ENCODE data around the gene DYSF.
"Not testable (repeated sequence)": the region's sequence is repeated elsewhere in the genome, so short reads cannot be mapped to it uniquely, and the experiment has no call there.

The DYSF gene

GRCh38 chr2:71453404-71454220 is at the start of gene DYSF:
Gene DYSF, plus strand, starts transcription at chr2:71453561.
- in situ Hi-C loops (cut with HindIII; ENCODE audit: low sequenced_read_pairs), result loop anchor here (5.0 kb wide), 1 partner anchor 39 kb away; no protein-coding TSS in a partner anchor

- in situ Hi-C loops (cut with HindIII; ENCODE audit: low sequenced_read_pairs), result no loop called here
Observed at GRCh38 chr2:71409611-71410010, 43.8 kb upstream of the DYSF start.

DNA sequence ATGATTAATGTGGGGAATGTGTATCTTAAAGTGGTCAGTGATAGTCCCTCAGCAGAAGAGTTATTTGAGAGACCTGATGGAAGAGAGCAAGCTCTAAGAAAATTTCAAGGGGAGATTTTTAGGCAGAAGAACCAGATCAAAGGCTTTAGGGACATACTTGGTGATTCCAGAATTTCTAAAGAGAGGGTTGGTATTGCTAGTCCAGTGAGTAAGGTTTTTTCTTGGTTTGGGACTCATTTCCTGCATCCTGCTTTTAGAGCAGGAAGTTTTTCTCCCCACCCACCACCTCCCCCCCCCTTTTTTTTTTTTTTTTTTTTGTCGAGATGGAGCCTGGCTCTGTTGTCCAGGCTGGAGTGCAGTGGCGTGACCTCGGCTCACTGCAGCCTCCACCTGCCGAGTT is 42.7 kb upstream of the DYSF start:
- in situ Hi-C loops (cut with HindIII; ENCODE audit: low sequenced_read_pairs), result no loop called here

DNA sequence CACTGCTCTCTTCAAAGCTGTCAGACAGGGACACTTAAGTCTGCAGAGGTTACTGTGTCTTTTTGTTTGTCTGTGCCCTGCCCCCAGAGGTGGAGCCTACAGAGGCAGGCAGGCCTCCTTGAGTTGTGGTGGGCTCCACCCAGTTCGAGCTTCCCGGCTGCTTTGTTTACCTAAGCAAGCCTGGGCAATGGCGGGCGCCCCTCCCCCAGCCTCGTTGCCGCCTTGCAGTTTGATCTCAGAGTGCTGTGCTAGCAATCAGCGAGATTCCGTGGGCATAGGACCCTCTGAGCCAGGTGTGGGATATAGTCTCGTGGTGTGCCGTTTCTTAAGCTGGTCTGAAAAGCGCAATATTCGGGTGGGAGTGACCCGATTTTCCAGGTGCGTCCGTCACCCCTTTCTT is 36.5 kb upstream of the DYSF start:
- in situ Hi-C loops (cut with HindIII; ENCODE audit: low sequenced_read_pairs), result not testable (repeated sequence)

DNA sequence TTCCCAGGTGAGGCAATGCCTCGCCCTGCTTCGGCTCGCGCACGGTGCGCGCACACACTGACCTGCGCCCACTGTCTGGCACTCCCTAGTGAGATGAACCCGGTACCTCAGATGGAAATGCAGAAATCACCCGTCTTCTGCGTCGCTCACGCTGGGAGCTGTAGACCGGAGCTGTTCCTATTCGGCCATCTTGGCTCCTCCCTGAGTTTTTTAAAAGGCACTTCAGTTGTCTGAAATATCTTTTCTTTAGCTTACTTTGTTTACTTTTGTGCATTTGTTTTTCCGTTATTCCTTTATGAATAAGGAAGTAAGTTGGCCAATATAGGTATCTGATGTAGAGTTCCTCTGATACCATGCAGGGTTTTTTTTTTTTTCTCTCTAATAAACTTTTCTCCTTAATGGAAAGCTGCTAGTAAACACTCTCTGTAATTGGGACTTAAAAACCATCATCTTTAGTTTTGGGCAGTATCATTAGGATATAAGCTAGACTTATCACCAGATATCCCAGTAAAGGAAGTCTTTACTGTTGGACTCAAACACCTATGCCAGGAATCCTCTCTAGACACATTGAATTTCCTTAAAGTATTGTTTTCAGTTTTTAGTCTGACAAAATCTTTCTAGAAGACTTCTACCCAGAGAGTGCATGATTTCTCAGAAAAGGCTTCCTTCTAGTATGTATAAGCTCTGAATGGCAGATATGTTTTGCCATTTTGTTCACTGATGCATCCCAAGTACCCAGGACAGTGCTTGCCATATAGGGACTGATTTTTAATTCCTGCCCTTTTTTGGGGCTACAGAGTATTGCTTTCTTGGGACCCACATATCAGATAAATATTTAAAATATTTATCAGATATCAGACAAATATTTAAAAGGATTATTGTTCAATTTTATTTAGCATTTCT is 35.8 kb upstream of the DYSF start:
- in situ Hi-C loops (cut with HindIII; ENCODE audit: low sequenced_read_pairs), result no loop called here

DNA sequence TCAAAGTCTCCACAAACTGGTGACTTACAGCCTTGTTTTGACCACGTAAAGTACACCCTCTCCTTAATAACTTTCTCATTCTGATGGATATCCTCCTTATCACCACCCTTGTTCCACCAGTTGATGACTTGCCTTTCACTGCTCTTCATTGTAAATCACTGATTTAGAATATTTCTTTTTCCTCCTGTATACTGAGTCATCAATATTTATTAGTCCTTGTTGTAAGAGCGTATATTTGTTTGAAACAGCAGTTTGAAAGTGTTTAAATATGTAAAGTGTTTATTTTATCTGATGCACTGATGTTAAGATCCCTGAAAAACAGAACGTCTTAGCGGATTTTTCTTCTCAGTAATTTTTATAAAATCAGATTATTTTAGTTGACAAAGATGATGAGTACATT is 34.2 kb upstream of the DYSF start:
- in situ Hi-C loops (cut with HindIII; ENCODE audit: low sequenced_read_pairs), result no loop called here

DNA sequence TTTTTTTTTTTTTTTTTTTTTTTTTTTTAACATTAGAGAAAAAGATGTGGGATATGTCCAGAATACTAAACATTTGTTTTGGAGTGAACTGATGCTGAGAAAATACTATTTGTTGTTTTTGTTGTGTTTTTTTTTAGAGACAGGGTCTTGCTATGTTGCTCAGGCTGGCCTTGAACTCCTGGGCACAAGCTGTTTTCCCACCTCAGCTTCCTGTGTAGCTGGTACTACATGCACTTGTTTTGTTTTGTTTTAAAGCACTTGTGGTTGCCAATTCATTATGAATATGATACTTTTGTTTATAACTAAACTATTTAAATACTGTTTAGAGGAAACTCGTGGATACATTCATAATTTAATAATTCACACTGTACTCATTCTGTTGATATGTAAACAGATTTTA is 33.4 kb upstream of the DYSF start:
- in situ Hi-C loops (cut with HindIII; ENCODE audit: low sequenced_read_pairs), result no loop called here

DNA sequence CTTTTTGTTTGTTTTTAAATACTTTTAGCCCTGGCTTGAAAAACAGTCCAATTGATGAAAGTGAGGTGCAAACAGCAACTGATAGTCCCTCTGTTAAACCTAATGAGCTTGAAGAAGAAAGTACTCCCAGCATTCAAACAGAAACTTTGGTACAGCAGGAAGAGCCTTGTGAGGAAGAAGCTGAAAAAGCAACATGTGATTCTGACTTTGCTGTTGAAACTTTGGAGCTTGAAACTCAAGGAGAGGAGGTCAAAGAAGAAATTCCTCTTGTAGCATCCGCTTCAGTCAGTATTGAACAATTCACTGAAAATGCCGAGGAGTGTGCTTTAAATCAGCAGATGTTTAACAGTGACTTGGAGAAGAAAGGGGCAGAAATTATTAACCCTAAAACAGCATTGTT is 30.6 kb upstream of the DYSF start:
- in situ Hi-C loops (cut with HindIII; ENCODE audit: low sequenced_read_pairs), result no loop called here

DNA sequence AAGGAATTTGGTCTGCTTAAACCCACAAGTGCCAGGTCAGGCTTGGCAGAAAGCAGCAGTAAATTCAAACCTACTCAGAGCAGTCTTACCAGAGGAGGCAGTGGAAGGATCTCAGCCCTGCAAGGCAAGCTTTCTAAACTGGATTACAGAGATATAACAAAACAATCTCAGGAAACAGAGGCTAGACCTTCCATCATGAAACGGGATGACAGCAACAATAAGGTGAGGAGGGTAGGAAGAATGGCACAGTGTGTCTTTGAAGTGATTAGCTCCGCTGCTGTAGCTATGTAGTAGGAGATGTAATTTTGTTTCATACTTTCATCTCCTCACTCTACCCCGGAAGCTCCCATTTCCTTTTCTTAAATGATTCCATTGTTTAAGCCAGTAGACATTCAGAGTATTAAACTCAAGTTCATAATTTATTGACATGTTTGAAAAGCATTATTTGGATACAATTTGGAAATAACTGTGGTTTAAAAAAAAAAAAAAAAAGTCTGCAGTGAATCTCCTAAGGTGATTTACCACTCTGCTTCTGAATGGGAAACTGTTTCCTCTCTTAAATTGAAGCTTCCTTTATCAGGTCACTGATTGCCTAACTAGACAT is 29.4 kb upstream of the DYSF start:
- in situ Hi-C loops (cut with HindIII; ENCODE audit: low sequenced_read_pairs), result no loop called here

- in situ Hi-C loops (cut with HindIII; ENCODE audit: low sequenced_read_pairs), result no loop called here
Observed at GRCh38 chr2:71426721-71427120, 26.6 kb upstream of the DYSF start.

- in situ Hi-C loops (cut with HindIII; ENCODE audit: low sequenced_read_pairs), result no loop called here
Observed at GRCh38 chr2:71428472-71429383, 24.6 kb upstream of the DYSF start.

DNA sequence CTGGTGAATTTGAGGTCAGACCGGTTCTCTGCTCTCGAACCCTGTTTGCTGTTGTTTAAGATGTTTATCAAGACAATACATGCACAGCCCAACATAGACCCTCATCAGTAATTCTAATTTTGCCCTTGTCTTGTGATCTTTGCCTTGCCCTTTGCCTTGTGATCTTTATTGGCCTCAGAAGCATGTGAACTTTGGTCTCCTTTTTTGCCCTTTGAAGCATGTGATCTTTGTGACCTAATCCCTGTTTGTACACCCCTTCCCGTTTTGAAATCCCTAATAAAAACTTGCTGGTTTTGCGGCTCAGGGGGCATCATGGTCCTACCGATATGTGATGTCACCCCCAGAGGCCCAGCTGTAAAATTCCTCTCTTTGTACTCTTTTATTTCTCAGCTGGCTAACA is 8.2 kb upstream of the DYSF start:
- in situ Hi-C loops (cut with HindIII; ENCODE audit: low sequenced_read_pairs), result loop anchor here (5.0 kb wide), 1 partner anchor 88 kb away; no protein-coding TSS in a partner anchor

DNA sequence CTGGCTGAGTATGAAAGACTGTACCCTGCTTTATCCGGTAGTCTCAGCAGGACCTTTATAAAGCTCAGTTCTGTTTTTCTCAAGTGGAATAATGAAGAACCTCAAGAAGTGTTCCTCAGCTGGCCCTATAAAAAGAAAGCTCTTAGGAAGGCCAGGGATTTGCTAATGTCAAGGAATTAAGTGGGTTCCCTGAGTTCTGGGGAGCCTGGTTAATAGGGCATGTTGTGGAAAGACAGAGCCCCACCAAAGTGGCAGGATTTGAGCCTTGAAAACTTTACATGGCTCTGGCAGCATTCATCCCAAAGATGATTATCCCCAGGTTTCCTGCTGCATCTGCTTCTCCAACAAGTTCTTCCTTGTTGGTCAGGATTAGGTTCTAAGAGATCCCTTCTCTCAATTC is 6.9 kb upstream of the DYSF start:
- in situ Hi-C loops (cut with HindIII; ENCODE audit: low sequenced_read_pairs), result loop anchor here (5.0 kb wide), 1 partner anchor 89 kb away; no protein-coding TSS in a partner anchor

GRCh38 chr2:71449343-71449742 is 4.0 kb upstream of the DYSF start:
- in situ Hi-C loops (cut with HindIII; ENCODE audit: low sequenced_read_pairs), result loop anchor here (5.0 kb wide), 1 partner anchor 92 kb away; no protein-coding TSS in a partner anchor

GRCh38 chr2:71451705-71452104 is 1.7 kb upstream of the DYSF start:
- in situ Hi-C loops (cut with HindIII; ENCODE audit: low sequenced_read_pairs), result loop anchor here (5.0 kb wide), 1 partner anchor 41 kb away; no protein-coding TSS in a partner anchor

DNA sequence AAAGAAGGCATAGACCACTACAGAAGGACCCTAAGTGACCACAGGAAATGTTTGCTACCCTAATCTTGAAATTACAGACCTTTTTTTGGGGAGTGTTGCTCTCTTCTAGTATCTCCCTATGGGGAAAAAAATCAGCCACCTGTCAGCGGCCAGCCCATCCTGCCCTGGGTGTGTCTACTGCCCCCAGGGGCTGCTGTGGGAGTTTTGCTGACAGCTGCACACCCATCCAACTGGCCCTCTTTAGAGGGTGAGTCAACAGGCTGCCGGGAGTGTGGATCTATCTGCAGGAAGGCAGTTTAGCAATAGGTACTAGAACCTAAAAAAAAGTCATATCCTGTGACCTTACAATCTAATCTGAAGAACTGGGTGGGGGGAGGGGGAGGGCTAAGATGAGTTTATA is 796 bp upstream of the DYSF start:
- in situ Hi-C loops (cut with HindIII; ENCODE audit: low sequenced_read_pairs), result loop anchor here (5.0 kb wide), 1 partner anchor 40 kb away; no protein-coding TSS in a partner anchor

DNA sequence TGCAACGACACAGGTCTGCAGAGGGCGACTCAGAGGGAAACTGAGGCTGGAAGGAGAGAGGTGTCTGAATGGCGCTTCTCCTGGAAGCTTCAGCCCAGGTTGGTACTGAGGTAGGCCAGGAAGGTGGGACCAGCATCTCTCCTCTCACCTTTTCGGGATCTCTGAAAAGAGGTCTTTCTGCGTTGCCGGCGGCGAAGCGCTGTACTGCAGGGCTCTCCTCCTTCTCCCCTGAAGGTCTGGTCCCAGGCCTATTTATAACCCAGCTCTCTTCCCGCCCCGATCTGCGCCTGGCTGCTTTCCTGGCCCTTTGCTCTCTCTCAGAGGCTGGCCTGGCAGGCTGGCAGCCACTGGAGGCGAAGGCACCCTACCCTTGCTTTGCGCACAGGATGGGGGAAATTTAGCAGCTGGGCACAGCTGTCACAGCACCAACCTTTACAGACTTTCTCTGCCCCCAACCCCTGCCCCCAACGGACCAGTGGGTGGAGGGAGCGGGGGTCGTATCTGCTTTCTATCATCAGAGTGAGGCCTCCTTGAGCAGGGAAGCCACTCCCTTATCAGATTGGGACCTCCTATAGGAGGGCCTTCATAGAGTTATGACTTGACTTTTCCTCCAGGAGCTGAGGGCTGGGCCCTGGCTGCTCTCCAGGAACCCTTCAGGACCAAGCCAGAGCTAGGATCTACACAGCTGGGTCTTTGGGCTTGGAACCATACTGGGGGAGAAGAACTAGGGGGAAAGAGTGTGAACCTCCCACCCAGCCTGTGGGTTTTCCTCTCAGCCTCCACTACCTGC is 1.1 kb downstream of the DYSF start:
- in situ Hi-C loops (cut with HindIII; ENCODE audit: low sequenced_read_pairs), result loop anchor here (5.0 kb wide), 2 partner anchors 38 to 52 kb away; no protein-coding TSS in a partner anchor

- in situ Hi-C loops (cut with HindIII; ENCODE audit: low sequenced_read_pairs), result loop anchor here (5.0 kb wide), 1 partner anchor 53 kb away; no protein-coding TSS in a partner anchor
Observed at GRCh38 chr2:71455011-71455740, 1.8 kb downstream of the DYSF start.

Data from endothelial cell of hepatic sinusoid (primary cell).